GM19463 (cell line): ENCODE measurements around the gene ITGA3.

Experiments used
- ATAC-seq: cut with Tn5 transposase; IDR thresholded peaks from one replicate; pipeline ENCODE4 v1.9.1; 2021; ENCODE audit warnings: mild to moderate bottlenecking, moderate library complexity; ENCODE audit not compliant: unreplicated experiment

The ITGA3 gene

DNA sequence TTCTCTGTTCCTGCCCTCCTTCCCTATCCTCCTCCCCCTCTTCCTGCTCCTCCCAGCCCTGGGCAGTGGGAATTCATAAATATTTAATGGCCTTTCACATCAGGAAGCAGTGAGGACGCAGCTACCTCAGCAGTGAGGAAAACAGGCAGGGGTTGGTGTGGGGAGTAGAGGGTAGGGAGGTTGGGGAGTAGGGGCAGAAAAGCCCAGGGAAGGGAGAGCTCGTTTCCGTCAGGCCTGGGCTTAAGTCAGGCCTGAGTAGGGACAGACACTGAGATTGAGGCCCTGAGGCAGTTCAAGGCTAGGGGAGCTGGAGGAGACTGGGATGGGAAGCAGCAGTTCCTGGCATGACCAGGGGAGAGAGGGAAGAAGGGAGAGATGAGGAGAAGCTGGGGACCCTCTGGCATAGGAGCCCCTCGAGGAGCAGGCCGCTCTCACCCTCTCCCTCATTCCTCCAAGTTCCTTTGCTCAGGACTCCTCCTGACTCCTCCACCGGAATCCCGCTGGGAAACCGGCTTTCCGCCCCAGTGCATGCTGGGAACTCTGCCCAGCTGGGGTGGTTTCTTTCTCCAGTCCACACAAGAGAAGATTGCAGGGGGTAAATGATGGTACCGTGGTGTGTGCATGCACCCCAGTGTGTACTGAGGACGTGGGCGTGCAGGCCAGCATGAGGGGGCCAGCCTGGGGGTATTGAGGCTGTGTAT is 67.9 kb downstream of the ITGA3 start:
- ATAC-seq = no peak

DNA sequence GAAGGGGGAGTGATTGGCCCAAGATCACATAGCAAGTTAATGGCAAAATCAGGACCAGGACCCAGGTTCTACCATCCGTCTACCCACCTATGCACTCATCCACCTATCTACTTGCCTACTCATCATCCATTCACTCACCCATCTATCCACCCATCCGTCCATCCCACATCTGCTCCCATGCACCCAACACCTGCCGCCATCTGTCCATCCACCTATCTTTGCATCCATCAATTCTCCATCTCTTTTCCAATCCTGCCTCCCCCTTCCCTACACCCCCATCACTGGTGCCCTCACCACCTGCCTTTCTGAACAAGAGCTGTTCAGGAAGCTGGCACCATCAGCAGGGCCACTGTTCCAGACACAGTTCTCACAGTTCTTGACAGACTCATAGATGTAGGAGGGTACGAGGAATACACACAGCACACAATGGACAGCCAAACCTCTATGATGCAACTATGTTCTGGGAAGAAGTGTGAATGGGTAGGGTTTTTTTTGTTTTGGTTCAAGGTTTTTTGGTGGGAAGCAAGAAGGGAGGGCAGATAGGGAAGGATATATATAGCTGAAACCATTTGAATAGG is 69.6 kb downstream of the ITGA3 start:
- ATAC-seq = no peak

DNA sequence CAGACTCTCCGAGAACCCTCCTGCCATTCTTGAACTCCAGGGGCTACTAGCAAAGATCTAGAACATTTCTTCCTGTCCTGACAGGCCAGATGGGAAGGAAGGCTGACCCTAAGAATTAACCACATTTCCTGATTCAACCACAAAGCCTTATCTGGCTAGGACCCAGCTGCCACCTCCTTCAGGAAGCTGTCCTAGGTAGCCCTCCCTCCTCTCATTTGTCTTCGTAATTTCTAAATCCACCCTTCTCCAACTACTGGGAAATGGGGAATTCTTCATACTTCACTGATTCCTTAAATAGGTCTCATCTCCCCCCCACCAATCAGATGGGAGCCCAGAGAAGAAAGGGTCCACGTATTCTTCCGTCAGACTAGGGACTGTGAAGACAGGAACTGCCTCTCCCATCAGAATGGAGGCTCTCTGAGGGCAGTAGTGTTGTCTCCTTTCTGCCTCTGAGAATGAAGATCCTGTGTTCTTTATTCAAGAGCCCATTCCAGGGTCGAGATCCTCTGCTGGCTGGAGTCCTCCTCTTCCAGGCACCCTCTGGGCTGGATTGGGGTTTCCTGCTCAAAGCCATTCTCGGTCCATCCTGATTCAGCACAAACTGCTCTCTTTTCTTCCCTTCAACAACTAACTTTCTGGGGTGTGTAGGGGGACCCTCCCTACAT is 71.9 kb downstream of the ITGA3 start:
- ATAC-seq = no peak

GRCh38 chr17:50128441-50129352 is 72.8 kb downstream of the ITGA3 start:
- ATAC-seq = no peak

GRCh38 chr17:50129353-50129727 is 73.4 kb downstream of the ITGA3 start:
- ATAC-seq = no peak

- no peak for ATAC-seq
These were observed 74.0 kb downstream of the ITGA3 start, which contains the start of gene SAMD14 for GRCh38 chr17:50129728-50130558. SAMD14 (minus strand) TSS chr17:50130160; CDS start chr17:50124959, 5,201 bp downstream.

DNA sequence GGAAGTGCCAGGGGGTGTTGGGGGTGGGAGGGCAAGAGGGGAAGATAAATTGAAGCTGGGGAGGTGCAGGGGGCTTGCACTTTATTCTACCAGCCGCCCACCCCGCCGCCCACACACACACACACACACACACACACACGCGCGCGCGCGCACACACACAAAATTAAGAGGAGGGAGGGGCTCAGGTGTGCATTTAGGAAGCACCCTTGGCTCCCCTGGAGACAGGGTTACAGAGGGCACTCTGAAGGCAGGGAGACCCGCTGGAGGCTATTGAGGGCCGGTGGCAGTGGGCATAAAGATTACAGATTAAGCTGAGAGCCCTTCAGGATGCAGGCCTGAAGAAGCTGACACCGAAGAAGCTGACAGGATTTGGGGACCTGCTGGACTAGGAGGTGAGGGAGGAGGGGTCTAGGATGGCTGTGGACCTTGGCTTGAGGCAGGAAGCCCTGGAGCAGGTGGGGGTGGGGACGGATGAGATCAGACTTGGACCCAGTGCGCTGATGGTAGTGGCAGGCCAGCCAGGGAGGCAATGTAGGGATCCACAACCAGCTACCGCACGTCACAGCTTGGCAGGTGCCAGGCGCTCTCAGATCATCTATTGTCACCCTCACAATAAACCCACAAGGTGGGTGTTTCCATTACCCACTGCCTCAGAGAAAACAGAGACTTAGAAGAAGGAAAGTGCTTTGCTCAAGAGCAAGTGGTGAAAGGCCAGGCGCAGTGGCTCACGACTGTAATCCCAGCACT is 74.8 kb downstream of the ITGA3 start:
- ATAC-seq = no peak

- ATAC-seq = no peak
These were observed 76.3 kb downstream of the ITGA3 start for GRCh38 chr17:50132104-50132794.

- no peak for ATAC-seq
These were observed 77.3 kb downstream of the ITGA3 start for GRCh38 chr17:50133028-50133768.

DNA sequence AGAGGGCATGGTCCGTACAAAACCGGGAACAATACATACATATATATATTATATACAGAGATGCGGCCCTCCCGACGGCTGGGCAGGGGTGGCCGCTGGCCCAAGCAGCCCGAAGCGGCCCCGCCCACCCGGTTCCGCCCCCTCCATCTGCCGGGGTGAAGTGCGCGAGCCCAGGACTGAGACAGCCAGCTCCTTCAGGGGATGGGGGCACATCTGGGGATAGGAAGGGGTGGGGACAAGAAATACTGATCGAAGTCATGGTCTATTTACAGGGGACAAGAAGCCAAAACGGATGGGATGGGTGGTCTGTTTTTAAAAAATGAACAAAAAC is 77.8 kb downstream of the ITGA3 start:
- ATAC-seq = no peak

GRCh38 chr17:50134206-50135110 is 78.5 kb downstream of the ITGA3 start:
- no peak for ATAC-seq

DNA sequence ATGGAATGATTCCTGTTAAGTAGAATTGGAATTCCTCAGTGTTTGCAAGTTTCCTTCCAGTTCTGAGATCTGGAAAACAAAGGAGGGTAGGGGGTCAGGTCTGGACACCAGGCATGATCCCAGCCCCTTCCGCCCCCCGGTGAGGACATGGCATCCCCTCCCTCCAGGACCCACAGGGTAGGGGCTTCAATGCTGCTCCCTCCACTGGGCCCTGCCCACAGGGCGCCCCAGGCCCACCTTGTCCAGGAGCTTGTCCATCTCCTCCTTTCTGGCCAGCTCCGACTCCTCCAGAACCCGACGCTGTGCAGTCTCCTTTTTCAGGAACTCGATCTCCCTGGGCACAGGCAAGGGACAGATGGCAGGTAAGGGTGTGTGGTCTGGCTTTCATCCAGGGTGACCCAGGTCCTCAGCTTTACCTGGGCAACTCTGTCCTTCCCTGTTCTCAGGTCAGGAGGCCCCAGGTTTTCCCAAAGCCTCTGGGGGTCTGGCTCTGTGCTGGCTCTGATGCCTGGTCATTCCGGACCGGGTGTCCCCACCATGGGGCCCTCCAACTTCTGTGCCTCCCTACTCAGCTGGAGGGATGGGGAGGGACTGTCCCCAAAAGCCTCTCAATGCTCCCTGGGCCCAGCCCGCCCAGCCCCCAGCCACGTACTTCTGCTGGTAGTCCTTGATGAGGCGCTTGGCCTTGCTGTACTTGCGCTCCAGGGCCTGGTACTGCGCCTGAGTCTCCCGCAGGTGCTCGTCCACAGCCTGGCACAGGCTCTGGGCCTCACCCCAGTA is 79.6 kb downstream of the ITGA3 start:
- ATAC-seq = no peak

DNA sequence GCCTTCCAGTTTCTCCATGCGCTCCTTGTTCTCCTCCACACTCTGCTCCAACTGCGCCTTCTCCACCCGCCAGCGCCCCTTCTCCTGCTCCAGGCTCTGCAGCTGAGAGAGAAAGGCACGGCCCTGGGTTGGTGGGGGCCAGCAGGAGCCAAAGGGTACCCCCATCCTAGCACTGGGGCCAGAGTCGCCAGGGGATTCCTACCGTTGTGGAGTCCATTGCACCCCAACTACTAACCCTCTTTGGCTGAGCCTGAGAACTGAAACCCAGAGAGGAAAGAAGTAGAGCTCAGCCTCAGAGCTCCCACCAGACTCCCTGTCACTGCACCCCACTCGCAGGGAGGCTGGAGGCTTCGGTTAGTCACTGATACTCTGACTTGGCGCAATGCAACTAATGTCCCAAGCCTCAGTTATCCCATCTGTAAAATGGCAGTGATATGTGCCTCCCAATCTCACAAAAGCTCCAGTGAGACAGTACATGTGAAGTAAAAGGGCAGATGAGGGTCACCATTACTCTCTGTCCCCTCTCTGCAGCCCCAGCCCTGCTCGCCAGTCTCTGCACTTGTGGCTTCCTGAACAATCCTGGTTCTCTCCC is 80.3 kb downstream of the ITGA3 start:
- no peak for ATAC-seq

DNA sequence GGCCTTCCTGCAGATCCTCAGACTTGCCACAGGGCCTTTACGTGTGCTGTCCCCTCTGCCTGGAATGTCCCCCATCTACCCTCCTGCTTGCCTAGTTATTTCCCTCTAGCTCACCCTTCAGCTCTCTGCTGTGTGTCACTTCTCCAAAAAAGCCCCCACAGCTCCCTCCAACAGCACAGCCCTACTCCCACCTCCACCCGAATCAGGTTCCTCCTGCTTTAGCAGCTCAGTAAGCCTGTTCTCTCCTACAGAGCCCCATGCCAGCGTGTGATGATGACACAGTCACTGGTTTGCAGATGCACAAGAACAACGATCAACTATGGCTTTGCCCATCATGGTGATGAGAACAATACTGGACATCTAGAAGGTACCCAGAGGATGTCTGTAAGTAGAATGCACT is 81.1 kb downstream of the ITGA3 start:
- ATAC-seq = no peak

- no peak for ATAC-seq
These were observed 83.4 kb downstream of the ITGA3 start for GRCh38 chr17:50139185-50139783.
